GM23338 (cell line): ENCODE results near the gene CDR2L. TPM values are rescaled to one million over a fixed set of nuclear protein-coding genes. Genes with fewer than 3 reads are reported as not detected.
A peak's percentile ranks its signal among the peaks of the same experiment; 100 is the strongest.

Experiments used
- ATAC-seq: fragments of 200-7000 bp; cut with Tn5 transposase; 3 replicates; pipeline ENCODE4 v1.9.1; 2020
- DNase-seq: peaks from one replicate; pipeline ENCODE4 v3.0.0-alpha.2; 2015; ENCODE audit warnings: low spot score
- H2AFZ ChIP-seq: fragments of 200-600 bp; sonication (generic); 2 replicates; pipeline ENCODE4 v1.8.0; 2016; ENCODE audit warnings: antibody characterized with exemption, mild to moderate bottlenecking, moderate library complexity
- H3F3A ChIP-seq: fragments of 200-600 bp; sonication (generic); replicated peaks from 2 replicates; pipeline ENCODE4 v1.8.0; 2017; ENCODE audit warnings: antibody characterized with exemption, mixed run types, low read depth
- H3K27ac ChIP-seq: fragments of 200-600 bp; sonication (generic); 2 replicates; pipeline ENCODE4 v1.6.1; 2016; ENCODE audit warnings: low read depth
- H3K27me3 ChIP-seq: fragments of 200-600 bp; sonication (generic); 2 replicates; pipeline ENCODE4 v1.8.0; 2016; ENCODE audit warnings: mild to moderate bottlenecking, mixed run types, moderate library complexity; ENCODE audit not compliant: insufficient read depth
- H3K36me3 ChIP-seq: fragments of 200-600 bp; sonication (generic); 2 replicates; pipeline ENCODE4 v1.8.0; 2016; ENCODE audit warnings: mild to moderate bottlenecking; ENCODE audit not compliant: insufficient read depth
- H3K4me1 ChIP-seq: fragments of 200-600 bp; sonication (generic); 2 replicates; pipeline ENCODE4 v1.8.0; 2016; ENCODE audit warnings: mild to moderate bottlenecking, moderate library complexity; ENCODE audit not compliant: insufficient read depth
- H3K4me2 ChIP-seq: fragments of 200-600 bp; sonication (generic); 2 replicates; pipeline ENCODE4 v1.7.1; 2017; ENCODE audit warnings: mixed run types
- H3K4me3 ChIP-seq: fragments of 200-600 bp; sonication (generic); 2 replicates; pipeline ENCODE4 v1.6.1; 2016; ENCODE audit warnings: mixed run types
- H3K79me2 ChIP-seq: fragments of 200-600 bp; sonication (generic); replicated peaks from 2 replicates; pipeline ENCODE4 v1.8.0; 2017; ENCODE audit warnings: mild to moderate bottlenecking; ENCODE audit not compliant: insufficient read depth
- H3K9me2 ChIP-seq: fragments of 200-600 bp; sonication (generic); 2 replicates; pipeline ENCODE4 v1.8.0; 2017; ENCODE audit not compliant: insufficient read depth
- H4K20me1 ChIP-seq: fragments of 200-600 bp; sonication (generic); replicated peaks from 2 replicates; pipeline ENCODE4 v1.8.0; 2017; ENCODE audit warnings: mild to moderate bottlenecking; ENCODE audit not compliant: insufficient read depth
- H3K27ac Mint-ChIP-seq: 2 replicates; pipeline ENCODE4 v1.8.0; 2020; ENCODE audit warnings: inconsistent platforms, mild to moderate bottlenecking, moderate library complexity, mixed read lengths
- H3K27me3 Mint-ChIP-seq: 3 replicates; pipeline ENCODE4 v1.8.0; 2022; ENCODE audit warnings: low read depth, mild to moderate bottlenecking, moderate library complexity, mixed read lengths, inconsistent platforms; ENCODE audit not compliant: insufficient read depth, poor library complexity
- H3K36me3 Mint-ChIP-seq: 3 replicates; pipeline ENCODE4 v1.8.0; 2021; ENCODE audit warnings: low read depth, mild to moderate bottlenecking, inconsistent platforms, moderate library complexity, mixed read lengths
- H3K4me1 Mint-ChIP-seq: 3 replicates; pipeline ENCODE4 v1.8.0; 2020; ENCODE audit warnings: mild to moderate bottlenecking, inconsistent platforms, mixed read lengths
- H3K4me3 Mint-ChIP-seq: 3 replicates; pipeline ENCODE4 v1.8.0; 2021; ENCODE audit warnings: moderate library complexity, mild to moderate bottlenecking, inconsistent platforms, mixed read lengths
- H3K9me3 Mint-ChIP-seq: 3 replicates; pipeline ENCODE4 v1.8.0; 2020; ENCODE audit warnings: moderate library complexity, mild to moderate bottlenecking, inconsistent platforms, mixed read lengths
- CREB1 ChIP-seq: fragments of 250-450 bp; sonication (Bioruptor Pico); IDR thresholded peaks from 2 replicates; pipeline ENCODE4 v1.5.0; 2020; ENCODE audit warnings: low read depth, mild to moderate bottlenecking, moderate library complexity
- EZH2 ChIP-seq: fragments of 200-600 bp; sonication (generic); IDR thresholded peaks from one replicate; pipeline ENCODE4 v1.8.0; 2017; ENCODE audit warnings: antibody characterized with exemption, mild to moderate bottlenecking, low read depth; ENCODE audit not compliant: unreplicated experiment
- EZH2phosphoT487 ChIP-seq: fragments of 200-600 bp; sonication (generic); IDR thresholded peaks from one replicate; pipeline ENCODE4 v1.8.1; 2018; ENCODE audit warnings: antibody characterized with exemption; ENCODE audit not compliant: unreplicated experiment
- JUNB ChIP-seq: IDR thresholded peaks from one replicate; pipeline ENCODE4 v1.6.1; 2016; ENCODE audit warnings: antibody characterized with exemption; ENCODE audit not compliant: unreplicated experiment
- NANOG ChIP-seq: IDR thresholded peaks from 2 replicates; pipeline ENCODE4 v1.6.1; 2016; ENCODE audit warnings: antibody characterized with exemption, borderline replicate concordance
- POLR2AphosphoS5 ChIP-seq: IDR thresholded peaks from 2 replicates; pipeline ENCODE4 v1.6.1; 2016; ENCODE audit warnings: antibody characterized with exemption, low read depth
- STAT1 ChIP-seq: IDR thresholded peaks from one replicate; pipeline ENCODE4 v1.6.1; 2016; ENCODE audit warnings: antibody characterized with exemption; ENCODE audit not compliant: unreplicated experiment
- ZNF114 ChIP-seq: fragments of 250-450 bp; sonication (Bioruptor Pico); IDR thresholded peaks from 2 replicates; pipeline ENCODE4 v1.5.0; 2020; ENCODE audit warnings: mild to moderate bottlenecking, moderate library complexity
- ZNF331 ChIP-seq: fragments of 250-450 bp; sonication (Bioruptor Pico); IDR thresholded peaks from 2 replicates; pipeline ENCODE4 v1.5.0; 2020; ENCODE audit warnings: low read depth, mild to moderate bottlenecking, moderate library complexity
- polyA plus RNA-seq: library from polyadenylated mRNA; unstranded; fragments of >200 nt; fragmentation: Nextera tagmentation; extraction: Ambion mirVana; gene quantifications from 2 replicates; pipeline ENCODE4 v1.2.1, GENCODE V29; 2016
- total RNA-seq: library from RNA; depleted of rRNA; stranded (reverse); fragments of >200 nt; shearing (Covaris generic); gene quantifications from 2 replicates; pipeline ENCODE4 v1.2.3, GENCODE V29; 2014
- TF ChIP-seq, protein P1 (sequence below), 2 experiments: fragments of 200-600 bp in 1 of 2; sonication (generic) in 1 of 2; conservative IDR thresholded peaks; 2 replicates each; pipeline versions ENCODE4 v1.5.1 to v1.6.1; 2016 to 2017; ENCODE audit warnings: antibody characterized with exemption in 2 of 2, low read depth in 2 of 2, mild to moderate bottlenecking in 2 of 2, moderate library complexity in 1 of 2
- TF ChIP-seq, protein P2 (sequence below): IDR thresholded peaks from 2 replicates; pipeline ENCODE4 v1.6.1; 2016; ENCODE audit warnings: antibody characterized with exemption
- TF ChIP-seq, protein P3 (sequence below): IDR thresholded peaks from one replicate; pipeline ENCODE4 v1.6.1; 2018; ENCODE audit warnings: antibody characterized with exemption; ENCODE audit not compliant: unreplicated experiment

The CDR2L gene
- total and polyA plus RNA-seq, 2 experiments from 2014 or later: 17.7 to 35.8 TPM

DNA sequence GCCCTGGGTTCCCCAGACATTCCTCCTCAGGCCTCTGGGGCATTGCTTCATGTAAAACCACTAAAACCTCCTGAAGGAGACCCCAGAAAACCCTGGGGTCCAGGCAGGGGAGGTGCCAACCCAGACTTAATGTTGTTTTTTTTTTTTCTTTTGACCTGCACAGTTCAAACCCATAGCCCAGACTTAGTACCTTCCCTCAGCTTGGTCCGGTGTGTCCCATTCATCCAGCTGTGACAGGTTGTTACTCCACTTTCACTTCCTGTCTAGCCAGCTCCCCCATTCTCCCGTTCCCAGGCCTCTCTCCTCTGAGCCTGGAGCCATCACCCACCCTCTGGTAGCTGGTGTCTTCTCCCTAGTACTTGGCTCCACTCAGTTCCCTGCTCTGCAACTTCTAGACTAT lies 4.8 kb downstream of the CDR2L start:
- 0 out of 2 replicates have a peak overlapping the region, but pooled peaks have one; percentile 26 for H3K27ac ChIP-seq
- ATAC-seq: no peak
- no peak overlapping the region for H3K4me2 ChIP-seq
- no peak overlapping the region for H2AFZ ChIP-seq
- peaks cover 6% of the 10 kb centered on the region; the same call in 1 of the 2 replicates for H3K4me1 ChIP-seq
- no peak overlapping the region for H3K4me3 ChIP-seq
- DNase-seq: no peak
- Mint-ChIP-seq H3K27ac (0 out of 2 replicates have a peak overlapping the region, but pooled peaks have one; percentile 23), H3K27me3 (peaks cover 9% of the 10 kb centered on the region), H3K9me3 (no peaks in the 10 kb centered on the region), H3K4me1 (peaks cover 10% of the 10 kb centered on the region), H3K36me3 (no peaks in the 10 kb centered on the region), H3K4me3 (no peak overlapping the region; the same call in 2 of the 3 replicates)
- no peaks in the 10 kb centered on the region for H3K27me3 ChIP-seq
- no peaks in the 10 kb centered on the region; the same call in 1 of the 2 replicates for H3F3A ChIP-seq
- no peaks in the 10 kb centered on the region for H3K9me2 ChIP-seq
- H3K36me3 ChIP-seq: no peaks in the 10 kb centered on the region
- peaks cover 21% of the 10 kb centered on the region for H3K79me2 ChIP-seq
- peaks cover 33% of the 10 kb centered on the region; the same call in 1 of the 2 replicates for H4K20me1 ChIP-seq
- no peak for TF ChIP-seq EZH2phosphoT487
- TF ChIP-seq, protein P1, sequence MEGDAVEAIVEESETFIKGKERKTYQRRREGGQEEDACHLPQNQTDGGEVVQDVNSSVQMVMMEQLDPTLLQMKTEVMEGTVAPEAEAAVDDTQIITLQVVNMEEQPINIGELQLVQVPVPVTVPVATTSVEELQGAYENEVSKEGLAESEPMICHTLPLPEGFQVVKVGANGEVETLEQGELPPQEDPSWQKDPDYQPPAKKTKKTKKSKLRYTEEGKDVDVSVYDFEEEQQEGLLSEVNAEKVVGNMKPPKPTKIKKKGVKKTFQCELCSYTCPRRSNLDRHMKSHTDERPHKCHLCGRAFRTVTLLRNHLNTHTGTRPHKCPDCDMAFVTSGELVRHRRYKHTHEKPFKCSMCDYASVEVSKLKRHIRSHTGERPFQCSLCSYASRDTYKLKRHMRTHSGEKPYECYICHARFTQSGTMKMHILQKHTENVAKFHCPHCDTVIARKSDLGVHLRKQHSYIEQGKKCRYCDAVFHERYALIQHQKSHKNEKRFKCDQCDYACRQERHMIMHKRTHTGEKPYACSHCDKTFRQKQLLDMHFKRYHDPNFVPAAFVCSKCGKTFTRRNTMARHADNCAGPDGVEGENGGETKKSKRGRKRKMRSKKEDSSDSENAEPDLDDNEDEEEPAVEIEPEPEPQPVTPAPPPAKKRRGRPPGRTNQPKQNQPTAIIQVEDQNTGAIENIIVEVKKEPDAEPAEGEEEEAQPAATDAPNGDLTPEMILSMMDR (conservative IDR thresholded peaks at IDR 0.05; ENCODE audit: low read depth in 2 of 2): no peak
- TF ChIP-seq, protein P2, sequence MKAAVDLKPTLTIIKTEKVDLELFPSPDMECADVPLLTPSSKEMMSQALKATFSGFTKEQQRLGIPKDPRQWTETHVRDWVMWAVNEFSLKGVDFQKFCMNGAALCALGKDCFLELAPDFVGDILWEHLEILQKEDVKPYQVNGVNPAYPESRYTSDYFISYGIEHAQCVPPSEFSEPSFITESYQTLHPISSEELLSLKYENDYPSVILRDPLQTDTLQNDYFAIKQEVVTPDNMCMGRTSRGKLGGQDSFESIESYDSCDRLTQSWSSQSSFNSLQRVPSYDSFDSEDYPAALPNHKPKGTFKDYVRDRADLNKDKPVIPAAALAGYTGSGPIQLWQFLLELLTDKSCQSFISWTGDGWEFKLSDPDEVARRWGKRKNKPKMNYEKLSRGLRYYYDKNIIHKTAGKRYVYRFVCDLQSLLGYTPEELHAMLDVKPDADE: no peak

DNA sequence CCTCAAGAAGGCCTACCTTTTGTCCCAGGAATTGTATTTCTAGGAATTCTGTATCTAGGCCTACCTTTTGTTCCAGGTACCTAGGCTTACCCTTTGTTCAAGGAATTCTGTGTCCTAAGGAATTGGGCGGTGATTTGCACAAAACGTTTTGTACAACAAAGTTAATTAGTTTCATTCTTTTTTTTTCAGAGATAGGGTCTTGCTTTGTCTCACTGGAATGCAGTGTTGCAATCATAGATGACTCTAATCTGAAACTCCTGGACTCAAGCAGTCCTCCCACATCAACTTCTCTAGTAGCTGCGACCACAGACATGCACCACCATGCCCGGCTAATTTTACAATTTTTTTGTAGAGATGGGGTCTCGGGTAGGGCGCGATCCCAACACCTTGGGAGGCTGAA lies 7.0 kb downstream of the CDR2L start:
- peaks cover 2% of the 10 kb centered on the region for H3K27me3 Mint-ChIP-seq
- H3K27ac ChIP-seq: no peak overlapping the region
- H3K4me1 Mint-ChIP-seq: peaks cover 7% of the 10 kb centered on the region; the same call in 2 of the 3 replicates
- H3K4me2 ChIP-seq: no peak overlapping the region
- H3K36me3 Mint-ChIP-seq: peaks cover 3% of the 10 kb centered on the region; the same call in 1 of the 3 replicates
- peaks cover 13% of the 10 kb centered on the region for H3K79me2 ChIP-seq
- ATAC-seq (no peak), DNase-seq (no peak)
- no peaks in the 10 kb centered on the region for H3K9me2 ChIP-seq
- H3K4me3 Mint-ChIP-seq: no peak overlapping the region
- no peaks in the 10 kb centered on the region for H3K27me3 ChIP-seq
- H3K27ac Mint-ChIP-seq: no peak overlapping the region
- no peaks in the 10 kb centered on the region for H3F3A ChIP-seq
- no peaks in the 10 kb centered on the region for H3K4me1 ChIP-seq
- H3K36me3 ChIP-seq: no peaks in the 10 kb centered on the region
- H3K9me3 Mint-ChIP-seq: no peaks in the 10 kb centered on the region
- no peak overlapping the region for H2AFZ ChIP-seq
- H3K4me3 ChIP-seq: no peak overlapping the region
- H4K20me1 ChIP-seq: peaks cover 27% of the 10 kb centered on the region; the same call in 1 of the 2 replicates
- TF ChIP-seq STAT1: no peak
- TF ChIP-seq EZH2phosphoT487: no peak
- no peak for TF ChIP-seq EZH2
- no peak for TF ChIP-seq CREB1 (CRISPR knock-in tag)
- TF ChIP-seq, protein P3, sequence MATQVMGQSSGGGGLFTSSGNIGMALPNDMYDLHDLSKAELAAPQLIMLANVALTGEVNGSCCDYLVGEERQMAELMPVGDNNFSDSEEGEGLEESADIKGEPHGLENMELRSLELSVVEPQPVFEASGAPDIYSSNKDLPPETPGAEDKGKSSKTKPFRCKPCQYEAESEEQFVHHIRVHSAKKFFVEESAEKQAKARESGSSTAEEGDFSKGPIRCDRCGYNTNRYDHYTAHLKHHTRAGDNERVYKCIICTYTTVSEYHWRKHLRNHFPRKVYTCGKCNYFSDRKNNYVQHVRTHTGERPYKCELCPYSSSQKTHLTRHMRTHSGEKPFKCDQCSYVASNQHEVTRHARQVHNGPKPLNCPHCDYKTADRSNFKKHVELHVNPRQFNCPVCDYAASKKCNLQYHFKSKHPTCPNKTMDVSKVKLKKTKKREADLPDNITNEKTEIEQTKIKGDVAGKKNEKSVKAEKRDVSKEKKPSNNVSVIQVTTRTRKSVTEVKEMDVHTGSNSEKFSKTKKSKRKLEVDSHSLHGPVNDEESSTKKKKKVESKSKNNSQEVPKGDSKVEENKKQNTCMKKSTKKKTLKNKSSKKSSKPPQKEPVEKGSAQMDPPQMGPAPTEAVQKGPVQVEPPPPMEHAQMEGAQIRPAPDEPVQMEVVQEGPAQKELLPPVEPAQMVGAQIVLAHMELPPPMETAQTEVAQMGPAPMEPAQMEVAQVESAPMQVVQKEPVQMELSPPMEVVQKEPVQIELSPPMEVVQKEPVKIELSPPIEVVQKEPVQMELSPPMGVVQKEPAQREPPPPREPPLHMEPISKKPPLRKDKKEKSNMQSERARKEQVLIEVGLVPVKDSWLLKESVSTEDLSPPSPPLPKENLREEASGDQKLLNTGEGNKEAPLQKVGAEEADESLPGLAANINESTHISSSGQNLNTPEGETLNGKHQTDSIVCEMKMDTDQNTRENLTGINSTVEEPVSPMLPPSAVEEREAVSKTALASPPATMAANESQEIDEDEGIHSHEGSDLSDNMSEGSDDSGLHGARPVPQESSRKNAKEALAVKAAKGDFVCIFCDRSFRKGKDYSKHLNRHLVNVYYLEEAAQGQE: no peak
- no peak for TF ChIP-seq JUNB
- no peak for TF ChIP-seq NANOG
- TF ChIP-seq POLR2AphosphoS5: no peak
- TF ChIP-seq, protein P2: no peak
- TF ChIP-seq ZNF114 (CRISPR knock-in tag): no peak
- no peak for TF ChIP-seq ZNF331
